GM23338 (cell line): ENCODE measurements around the gene FKBP1A. TPM values are rescaled to one million over a fixed set of nuclear protein-coding genes. Genes with fewer than 3 reads are reported as not detected.

ENCODE experiments used
- ATAC-seq: fragments of 200-7000 bp; cut with Tn5 transposase; 3 replicates; pipeline ENCODE4 v1.9.1; 2020
- DNase-seq: peaks from one replicate; pipeline ENCODE4 v3.0.0-alpha.2; 2015; ENCODE audit warnings: low spot score
- H2AFZ ChIP-seq: fragments of 200-600 bp; sonication (generic); 2 replicates; pipeline ENCODE4 v1.8.0; 2016; ENCODE audit warnings: antibody characterized with exemption, mild to moderate bottlenecking, moderate library complexity
- H3F3A ChIP-seq: fragments of 200-600 bp; sonication (generic); replicated peaks from 2 replicates; pipeline ENCODE4 v1.8.0; 2017; ENCODE audit warnings: antibody characterized with exemption, mixed run types, low read depth
- H3K27ac ChIP-seq: fragments of 200-600 bp; sonication (generic); 2 replicates; pipeline ENCODE4 v1.6.1; 2016; ENCODE audit warnings: low read depth
- H3K27me3 ChIP-seq: fragments of 200-600 bp; sonication (generic); 2 replicates; pipeline ENCODE4 v1.8.0; 2016; ENCODE audit warnings: mild to moderate bottlenecking, mixed run types, moderate library complexity; ENCODE audit not compliant: insufficient read depth
- H3K36me3 ChIP-seq: fragments of 200-600 bp; sonication (generic); 2 replicates; pipeline ENCODE4 v1.8.0; 2016; ENCODE audit warnings: mild to moderate bottlenecking; ENCODE audit not compliant: insufficient read depth
- H3K4me1 ChIP-seq: fragments of 200-600 bp; sonication (generic); 2 replicates; pipeline ENCODE4 v1.8.0; 2016; ENCODE audit warnings: mild to moderate bottlenecking, moderate library complexity; ENCODE audit not compliant: insufficient read depth
- H3K4me2 ChIP-seq: fragments of 200-600 bp; sonication (generic); 2 replicates; pipeline ENCODE4 v1.7.1; 2017; ENCODE audit warnings: mixed run types
- H3K4me3 ChIP-seq: fragments of 200-600 bp; sonication (generic); 2 replicates; pipeline ENCODE4 v1.6.1; 2016; ENCODE audit warnings: mixed run types
- H3K79me2 ChIP-seq: fragments of 200-600 bp; sonication (generic); replicated peaks from 2 replicates; pipeline ENCODE4 v1.8.0; 2017; ENCODE audit warnings: mild to moderate bottlenecking; ENCODE audit not compliant: insufficient read depth
- H3K9me2 ChIP-seq: fragments of 200-600 bp; sonication (generic); 2 replicates; pipeline ENCODE4 v1.8.0; 2017; ENCODE audit not compliant: insufficient read depth
- H4K20me1 ChIP-seq: fragments of 200-600 bp; sonication (generic); replicated peaks from 2 replicates; pipeline ENCODE4 v1.8.0; 2017; ENCODE audit warnings: mild to moderate bottlenecking; ENCODE audit not compliant: insufficient read depth
- H3K27ac Mint-ChIP-seq: 2 replicates; pipeline ENCODE4 v1.8.0; 2020; ENCODE audit warnings: inconsistent platforms, mild to moderate bottlenecking, moderate library complexity, mixed read lengths
- H3K27me3 Mint-ChIP-seq: 3 replicates; pipeline ENCODE4 v1.8.0; 2022; ENCODE audit warnings: low read depth, mild to moderate bottlenecking, moderate library complexity, mixed read lengths, inconsistent platforms; ENCODE audit not compliant: insufficient read depth, poor library complexity
- H3K36me3 Mint-ChIP-seq: 3 replicates; pipeline ENCODE4 v1.8.0; 2021; ENCODE audit warnings: low read depth, mild to moderate bottlenecking, inconsistent platforms, moderate library complexity, mixed read lengths
- H3K4me1 Mint-ChIP-seq: 3 replicates; pipeline ENCODE4 v1.8.0; 2020; ENCODE audit warnings: mild to moderate bottlenecking, inconsistent platforms, mixed read lengths
- H3K4me3 Mint-ChIP-seq: 3 replicates; pipeline ENCODE4 v1.8.0; 2021; ENCODE audit warnings: moderate library complexity, mild to moderate bottlenecking, inconsistent platforms, mixed read lengths
- H3K9me3 Mint-ChIP-seq: 3 replicates; pipeline ENCODE4 v1.8.0; 2020; ENCODE audit warnings: moderate library complexity, mild to moderate bottlenecking, inconsistent platforms, mixed read lengths
- EZH2 ChIP-seq: fragments of 200-600 bp; sonication (generic); IDR thresholded peaks from one replicate; pipeline ENCODE4 v1.8.0; 2017; ENCODE audit warnings: antibody characterized with exemption, mild to moderate bottlenecking, low read depth; ENCODE audit not compliant: unreplicated experiment
- EZH2phosphoT487 ChIP-seq: fragments of 200-600 bp; sonication (generic); IDR thresholded peaks from one replicate; pipeline ENCODE4 v1.8.1; 2018; ENCODE audit warnings: antibody characterized with exemption; ENCODE audit not compliant: unreplicated experiment
- JUNB ChIP-seq: IDR thresholded peaks from one replicate; pipeline ENCODE4 v1.6.1; 2016; ENCODE audit warnings: antibody characterized with exemption; ENCODE audit not compliant: unreplicated experiment
- NANOG ChIP-seq: IDR thresholded peaks from 2 replicates; pipeline ENCODE4 v1.6.1; 2016; ENCODE audit warnings: antibody characterized with exemption, borderline replicate concordance
- POLR2AphosphoS5 ChIP-seq: IDR thresholded peaks from 2 replicates; pipeline ENCODE4 v1.6.1; 2016; ENCODE audit warnings: antibody characterized with exemption, low read depth
- STAT1 ChIP-seq: IDR thresholded peaks from one replicate; pipeline ENCODE4 v1.6.1; 2016; ENCODE audit warnings: antibody characterized with exemption; ENCODE audit not compliant: unreplicated experiment
- ZNF331 ChIP-seq: fragments of 250-450 bp; sonication (Bioruptor Pico); IDR thresholded peaks from 2 replicates; pipeline ENCODE4 v1.5.0; 2020; ENCODE audit warnings: low read depth, mild to moderate bottlenecking, moderate library complexity
- polyA plus RNA-seq: library from polyadenylated mRNA; unstranded; fragments of >200 nt; fragmentation: Nextera tagmentation; extraction: Ambion mirVana; gene quantifications from 2 replicates; pipeline ENCODE4 v1.2.1, GENCODE V29; 2016
- total RNA-seq: library from RNA; depleted of rRNA; stranded (reverse); fragments of >200 nt; shearing (Covaris generic); gene quantifications from 2 replicates; pipeline ENCODE4 v1.2.3, GENCODE V29; 2014
- TF ChIP-seq, protein P1 (sequence below): IDR thresholded peaks from 2 replicates; pipeline ENCODE4 v1.6.1; 2016; ENCODE audit warnings: antibody characterized with exemption
- TF ChIP-seq, protein P2 (sequence below): IDR thresholded peaks from one replicate; pipeline ENCODE4 v1.6.1; 2018; ENCODE audit warnings: antibody characterized with exemption; ENCODE audit not compliant: unreplicated experiment
- TF ChIP-seq, protein P3 (sequence below), 2 experiments: fragments of 200-600 bp in 1 of 2; sonication (generic) in 1 of 2; conservative IDR thresholded peaks; 2 replicates each; pipeline versions ENCODE4 v1.5.1 to v1.6.1; 2016 to 2017; ENCODE audit warnings: antibody characterized with exemption in 2 of 2, low read depth in 2 of 2, mild to moderate bottlenecking in 2 of 2, moderate library complexity in 1 of 2
- TF ChIP-seq, protein P4 (sequence below): fragments of 250-450 bp; sonication (Bioruptor Pico); IDR thresholded peaks from 2 replicates; pipeline ENCODE4 v1.5.0; 2020; ENCODE audit warnings: mild to moderate bottlenecking, moderate library complexity

Gene FKBP1A
- total and polyA plus RNA-seq, 2 experiments from 2014 or later: 171 to 350 TPM

DNA sequence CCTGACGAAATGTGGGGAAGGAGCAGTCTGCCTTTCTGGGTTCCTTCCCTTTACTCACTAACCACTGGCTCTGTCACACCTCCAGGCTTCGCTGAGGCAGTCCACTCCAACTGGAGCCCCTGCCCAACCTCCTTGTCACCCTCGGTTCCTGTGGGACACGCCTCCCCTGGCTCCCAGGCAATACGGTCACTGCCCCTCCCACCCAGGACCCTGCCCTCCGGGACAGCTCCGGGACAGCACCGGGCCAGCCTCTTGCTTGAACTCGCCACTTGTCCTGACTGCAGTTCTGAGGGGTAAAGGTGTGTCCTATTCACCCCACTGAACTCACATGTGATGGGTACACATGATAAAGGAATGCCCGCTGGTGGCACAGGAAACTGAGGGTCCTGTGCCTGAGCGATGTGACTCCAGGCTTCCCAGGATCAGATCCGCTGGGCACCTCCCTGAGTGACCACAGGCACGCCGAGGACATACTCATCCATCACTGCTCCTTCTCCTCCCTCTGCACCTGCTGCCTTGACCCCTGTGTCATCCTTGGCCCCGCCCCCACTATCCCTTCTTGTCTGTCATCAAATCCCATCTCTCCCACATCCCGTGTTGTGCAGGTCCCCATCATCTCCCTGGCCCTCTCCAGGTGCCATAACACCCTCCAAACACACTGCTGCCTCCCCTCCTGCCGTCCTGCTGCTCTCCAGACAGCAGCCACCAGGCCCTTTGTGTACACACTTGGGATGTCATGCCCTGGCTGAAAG, 71.8 kb downstream of the FKBP1A start (continued):
- TF ChIP-seq, protein P1, sequence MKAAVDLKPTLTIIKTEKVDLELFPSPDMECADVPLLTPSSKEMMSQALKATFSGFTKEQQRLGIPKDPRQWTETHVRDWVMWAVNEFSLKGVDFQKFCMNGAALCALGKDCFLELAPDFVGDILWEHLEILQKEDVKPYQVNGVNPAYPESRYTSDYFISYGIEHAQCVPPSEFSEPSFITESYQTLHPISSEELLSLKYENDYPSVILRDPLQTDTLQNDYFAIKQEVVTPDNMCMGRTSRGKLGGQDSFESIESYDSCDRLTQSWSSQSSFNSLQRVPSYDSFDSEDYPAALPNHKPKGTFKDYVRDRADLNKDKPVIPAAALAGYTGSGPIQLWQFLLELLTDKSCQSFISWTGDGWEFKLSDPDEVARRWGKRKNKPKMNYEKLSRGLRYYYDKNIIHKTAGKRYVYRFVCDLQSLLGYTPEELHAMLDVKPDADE: no peak
- TF ChIP-seq, protein P2, sequence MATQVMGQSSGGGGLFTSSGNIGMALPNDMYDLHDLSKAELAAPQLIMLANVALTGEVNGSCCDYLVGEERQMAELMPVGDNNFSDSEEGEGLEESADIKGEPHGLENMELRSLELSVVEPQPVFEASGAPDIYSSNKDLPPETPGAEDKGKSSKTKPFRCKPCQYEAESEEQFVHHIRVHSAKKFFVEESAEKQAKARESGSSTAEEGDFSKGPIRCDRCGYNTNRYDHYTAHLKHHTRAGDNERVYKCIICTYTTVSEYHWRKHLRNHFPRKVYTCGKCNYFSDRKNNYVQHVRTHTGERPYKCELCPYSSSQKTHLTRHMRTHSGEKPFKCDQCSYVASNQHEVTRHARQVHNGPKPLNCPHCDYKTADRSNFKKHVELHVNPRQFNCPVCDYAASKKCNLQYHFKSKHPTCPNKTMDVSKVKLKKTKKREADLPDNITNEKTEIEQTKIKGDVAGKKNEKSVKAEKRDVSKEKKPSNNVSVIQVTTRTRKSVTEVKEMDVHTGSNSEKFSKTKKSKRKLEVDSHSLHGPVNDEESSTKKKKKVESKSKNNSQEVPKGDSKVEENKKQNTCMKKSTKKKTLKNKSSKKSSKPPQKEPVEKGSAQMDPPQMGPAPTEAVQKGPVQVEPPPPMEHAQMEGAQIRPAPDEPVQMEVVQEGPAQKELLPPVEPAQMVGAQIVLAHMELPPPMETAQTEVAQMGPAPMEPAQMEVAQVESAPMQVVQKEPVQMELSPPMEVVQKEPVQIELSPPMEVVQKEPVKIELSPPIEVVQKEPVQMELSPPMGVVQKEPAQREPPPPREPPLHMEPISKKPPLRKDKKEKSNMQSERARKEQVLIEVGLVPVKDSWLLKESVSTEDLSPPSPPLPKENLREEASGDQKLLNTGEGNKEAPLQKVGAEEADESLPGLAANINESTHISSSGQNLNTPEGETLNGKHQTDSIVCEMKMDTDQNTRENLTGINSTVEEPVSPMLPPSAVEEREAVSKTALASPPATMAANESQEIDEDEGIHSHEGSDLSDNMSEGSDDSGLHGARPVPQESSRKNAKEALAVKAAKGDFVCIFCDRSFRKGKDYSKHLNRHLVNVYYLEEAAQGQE: no peak
- TF ChIP-seq EZH2phosphoT487: no peak

DNA sequence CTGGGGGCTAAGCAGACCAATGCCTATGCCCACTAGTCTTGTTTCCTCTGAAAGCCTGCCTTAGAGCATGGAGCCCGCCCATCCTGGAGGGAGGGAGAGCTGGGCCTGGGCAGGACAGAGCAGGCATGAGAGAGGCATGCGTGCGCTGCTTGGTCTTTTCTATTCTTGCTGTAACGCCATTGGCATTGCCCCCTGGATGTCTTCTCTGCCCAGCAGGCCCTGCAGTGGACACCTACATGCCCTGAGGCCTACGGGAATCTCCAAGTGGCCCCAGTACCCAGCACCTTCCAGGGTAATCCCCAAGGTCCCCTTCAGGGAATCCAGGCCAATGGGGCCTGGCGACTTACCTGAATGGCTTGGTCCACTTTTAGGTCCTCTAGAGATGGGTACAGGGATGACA, 72.8 kb downstream of the FKBP1A start:
- Mint-ChIP-seq H3K4me3 (no peak overlapping the region), H3K36me3 (no peaks in the 10 kb centered on the region)
- no peak for DNase-seq
- TF ChIP-seq NANOG: no peak
- TF ChIP-seq, protein P3, sequence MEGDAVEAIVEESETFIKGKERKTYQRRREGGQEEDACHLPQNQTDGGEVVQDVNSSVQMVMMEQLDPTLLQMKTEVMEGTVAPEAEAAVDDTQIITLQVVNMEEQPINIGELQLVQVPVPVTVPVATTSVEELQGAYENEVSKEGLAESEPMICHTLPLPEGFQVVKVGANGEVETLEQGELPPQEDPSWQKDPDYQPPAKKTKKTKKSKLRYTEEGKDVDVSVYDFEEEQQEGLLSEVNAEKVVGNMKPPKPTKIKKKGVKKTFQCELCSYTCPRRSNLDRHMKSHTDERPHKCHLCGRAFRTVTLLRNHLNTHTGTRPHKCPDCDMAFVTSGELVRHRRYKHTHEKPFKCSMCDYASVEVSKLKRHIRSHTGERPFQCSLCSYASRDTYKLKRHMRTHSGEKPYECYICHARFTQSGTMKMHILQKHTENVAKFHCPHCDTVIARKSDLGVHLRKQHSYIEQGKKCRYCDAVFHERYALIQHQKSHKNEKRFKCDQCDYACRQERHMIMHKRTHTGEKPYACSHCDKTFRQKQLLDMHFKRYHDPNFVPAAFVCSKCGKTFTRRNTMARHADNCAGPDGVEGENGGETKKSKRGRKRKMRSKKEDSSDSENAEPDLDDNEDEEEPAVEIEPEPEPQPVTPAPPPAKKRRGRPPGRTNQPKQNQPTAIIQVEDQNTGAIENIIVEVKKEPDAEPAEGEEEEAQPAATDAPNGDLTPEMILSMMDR (conservative IDR thresholded peaks at IDR 0.05; ENCODE audit: low read depth in 2 of 2): no peak
- TF ChIP-seq EZH2phosphoT487: no peak
- TF ChIP-seq, protein P4, sequence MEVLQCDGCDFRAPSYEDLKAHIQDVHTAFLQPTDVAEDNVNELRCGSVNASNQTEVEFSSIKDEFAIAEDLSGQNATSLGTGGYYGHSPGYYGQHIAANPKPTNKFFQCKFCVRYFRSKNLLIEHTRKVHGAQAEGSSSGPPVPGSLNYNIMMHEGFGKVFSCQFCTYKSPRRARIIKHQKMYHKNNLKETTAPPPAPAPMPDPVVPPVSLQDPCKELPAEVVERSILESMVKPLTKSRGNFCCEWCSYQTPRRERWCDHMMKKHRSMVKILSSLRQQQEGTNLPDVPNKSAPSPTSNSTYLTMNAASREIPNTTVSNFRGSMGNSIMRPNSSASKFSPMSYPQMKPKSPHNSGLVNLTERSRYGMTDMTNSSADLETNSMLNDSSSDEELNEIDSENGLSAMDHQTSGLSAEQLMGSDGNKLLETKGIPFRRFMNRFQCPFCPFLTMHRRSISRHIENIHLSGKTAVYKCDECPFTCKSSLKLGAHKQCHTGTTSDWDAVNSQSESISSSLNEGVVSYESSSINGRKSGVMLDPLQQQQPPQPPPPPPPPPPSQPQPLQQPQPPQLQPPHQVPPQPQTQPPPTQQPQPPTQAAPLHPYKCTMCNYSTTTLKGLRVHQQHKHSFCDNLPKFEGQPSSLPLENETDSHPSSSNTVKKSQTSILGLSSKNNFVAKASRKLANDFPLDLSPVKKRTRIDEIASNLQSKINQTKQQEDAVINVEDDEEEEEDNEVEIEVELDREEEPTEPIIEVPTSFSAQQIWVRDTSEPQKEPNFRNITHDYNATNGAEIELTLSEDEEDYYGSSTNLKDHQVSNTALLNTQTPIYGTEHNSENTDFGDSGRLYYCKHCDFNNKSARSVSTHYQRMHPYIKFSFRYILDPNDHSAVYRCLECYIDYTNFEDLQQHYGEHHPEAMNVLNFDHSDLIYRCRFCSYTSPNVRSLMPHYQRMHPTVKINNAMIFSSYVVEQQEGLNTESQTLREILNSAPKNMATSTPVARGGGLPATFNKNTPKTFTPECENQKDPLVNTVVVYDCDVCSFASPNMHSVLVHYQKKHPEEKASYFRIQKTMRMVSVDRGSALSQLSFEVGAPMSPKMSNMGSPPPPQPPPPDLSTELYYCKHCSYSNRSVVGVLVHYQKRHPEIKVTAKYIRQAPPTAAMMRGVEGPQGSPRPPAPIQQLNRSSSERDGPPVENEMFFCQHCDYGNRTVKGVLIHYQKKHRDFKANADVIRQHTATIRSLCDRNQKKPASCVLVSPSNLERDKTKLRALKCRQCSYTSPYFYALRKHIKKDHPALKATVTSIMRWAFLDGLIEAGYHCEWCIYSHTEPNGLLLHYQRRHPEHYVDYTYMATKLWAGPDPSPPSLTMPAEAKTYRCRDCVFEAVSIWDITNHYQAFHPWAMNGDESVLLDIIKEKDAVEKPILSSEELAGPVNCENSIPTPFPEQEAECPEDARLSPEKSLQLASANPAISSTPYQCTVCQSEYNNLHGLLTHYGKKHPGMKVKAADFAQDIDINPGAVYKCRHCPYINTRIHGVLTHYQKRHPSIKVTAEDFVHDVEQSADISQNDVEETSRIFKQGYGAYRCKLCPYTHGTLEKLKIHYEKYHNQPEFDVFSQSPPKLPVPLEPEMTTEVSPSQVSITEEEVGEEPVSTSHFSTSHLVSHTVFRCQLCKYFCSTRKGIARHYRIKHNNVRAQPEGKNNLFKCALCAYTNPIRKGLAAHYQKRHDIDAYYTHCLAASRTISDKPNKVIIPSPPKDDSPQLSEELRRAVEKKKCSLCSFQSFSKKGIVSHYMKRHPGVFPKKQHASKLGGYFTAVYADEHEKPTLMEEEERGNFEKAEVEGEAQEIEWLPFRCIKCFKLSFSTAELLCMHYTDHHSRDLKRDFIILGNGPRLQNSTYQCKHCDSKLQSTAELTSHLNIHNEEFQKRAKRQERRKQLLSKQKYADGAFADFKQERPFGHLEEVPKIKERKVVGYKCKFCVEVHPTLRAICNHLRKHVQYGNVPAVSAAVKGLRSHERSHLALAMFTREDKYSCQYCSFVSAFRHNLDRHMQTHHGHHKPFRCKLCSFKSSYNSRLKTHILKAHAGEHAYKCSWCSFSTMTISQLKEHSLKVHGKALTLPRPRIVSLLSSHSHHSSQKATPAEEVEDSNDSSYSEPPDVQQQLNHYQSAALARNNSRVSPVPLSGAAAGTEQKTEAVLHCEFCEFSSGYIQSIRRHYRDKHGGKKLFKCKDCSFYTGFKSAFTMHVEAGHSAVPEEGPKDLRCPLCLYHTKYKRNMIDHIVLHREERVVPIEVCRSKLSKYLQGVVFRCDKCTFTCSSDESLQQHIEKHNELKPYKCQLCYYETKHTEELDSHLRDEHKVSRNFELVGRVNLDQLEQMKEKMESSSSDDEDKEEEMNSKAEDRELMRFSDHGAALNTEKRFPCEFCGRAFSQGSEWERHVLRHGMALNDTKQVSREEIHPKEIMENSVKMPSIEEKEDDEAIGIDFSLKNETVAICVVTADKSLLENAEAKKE (CRISPR knock-in tag): no peak
- TF ChIP-seq STAT1: no peak
- no peak for TF ChIP-seq ZNF331 (CRISPR knock-in tag)
- no peak for TF ChIP-seq POLR2AphosphoS5
- TF ChIP-seq JUNB: no peak
- TF ChIP-seq EZH2: no peak

More for the DNA sequence above, 72.8 kb downstream of the FKBP1A start:
- Histone ChIP-seq H2AFZ (no peak overlapping the region), H3K4me2 (no peak overlapping the region), H3K9me2 (no peaks in the 10 kb centered on the region), H3K4me3 (no peak overlapping the region), H3K79me2 (no peaks in the 10 kb centered on the region), H3K27ac (no peak overlapping the region), H3K4me1 (no peaks in the 10 kb centered on the region), H3K36me3 (no peaks in the 10 kb centered on the region), H4K20me1 (no peaks in the 10 kb centered on the region), H3K27me3 (no peaks in the 10 kb centered on the region), H3F3A (no peaks in the 10 kb centered on the region)
- no peak overlapping the region for H3K27ac Mint-ChIP-seq
- ATAC-seq: no peak
- H3K4me1 Mint-ChIP-seq: no peaks in the 10 kb centered on the region
- peaks cover 6% of the 10 kb centered on the region for H3K27me3 Mint-ChIP-seq
- no peaks in the 10 kb centered on the region for H3K9me3 Mint-ChIP-seq
